OCI-LY1 (cell line): ENCODE results near the gene LEF1.

Source experiments
- H2AFZ ChIP-seq: fragments of 200-600 bp; sonication (generic), shearing (Covaris generic); 2 replicates; pipeline ENCODE4 v1.6.0; 2014; ENCODE audit warnings: antibody characterized with exemption, mild to moderate bottlenecking, low read length
- H3F3A ChIP-seq: fragments of 200-600 bp; sonication (generic), shearing (Covaris generic); 2 replicates; pipeline ENCODE4 v1.6.0; 2014; ENCODE audit warnings: mild to moderate bottlenecking, antibody characterized with exemption, low read length, moderate library complexity; ENCODE audit not compliant: insufficient read depth
- H3K27ac ChIP-seq: fragments of 200-600 bp; sonication (generic); 2 replicates; pipeline ENCODE4 v1.5.1; 2014; ENCODE audit warnings: low read length, mixed run types, mild to moderate bottlenecking, low read depth; ENCODE audit not compliant: poor library complexity, severe bottlenecking
- H3K27me3 ChIP-seq: fragments of 200-600 bp; sonication (generic); 2 replicates; pipeline ENCODE4 v1.6.0; 2014; ENCODE audit warnings: antibody characterized with exemption, mild to moderate bottlenecking, low read length, moderate library complexity; ENCODE audit not compliant: insufficient read depth
- H3K36me3 ChIP-seq: fragments of 200-600 bp; sonication (generic); 2 replicates; pipeline ENCODE4 v1.6.1; 2014; ENCODE audit warnings: mild to moderate bottlenecking, antibody characterized with exemption, low read length, moderate library complexity, mixed read lengths; ENCODE audit not compliant: insufficient read depth
- H3K4me1 ChIP-seq: fragments of 200-600 bp; sonication (generic); 2 replicates; pipeline ENCODE4 v1.5.1; 2014; ENCODE audit warnings: mild to moderate bottlenecking, low read length, moderate library complexity; ENCODE audit not compliant: insufficient read depth, severe bottlenecking
- H3K4me2 ChIP-seq: fragments of 200-600 bp; sonication (generic), shearing (Covaris generic); 2 replicates; pipeline ENCODE4 v1.6.1; 2014; ENCODE audit warnings: low read length
- H3K4me3 ChIP-seq: fragments of 200-600 bp; sonication (generic); 2 replicates; pipeline ENCODE4 v1.5.1; 2014; ENCODE audit warnings: low read length, low read depth, mild to moderate bottlenecking, mixed read lengths; ENCODE audit not compliant: poor library complexity, severe bottlenecking
- H3K79me2 ChIP-seq: fragments of 200-600 bp; shearing (Covaris generic); 2 replicates; pipeline ENCODE4 v1.6.1; 2016; ENCODE audit warnings: mixed run types, low read length, mixed read lengths; ENCODE audit not compliant: insufficient read depth
- H3K9ac ChIP-seq: fragments of 200-600 bp; sonication (generic), shearing (Covaris generic); 2 replicates; pipeline ENCODE4 v1.6.1; 2014; ENCODE audit warnings: mild to moderate bottlenecking, low read length, mixed read lengths
- H3K9me2 ChIP-seq: fragments of 200-600 bp; sonication (generic), shearing (Covaris generic); 2 replicates; pipeline ENCODE4 v1.6.1; 2014; ENCODE audit warnings: low read depth, mild to moderate bottlenecking, low read length, mixed read lengths
- H3K9me3 ChIP-seq: fragments of 200-600 bp; shearing (Covaris generic); 2 replicates; pipeline ENCODE4 v1.6.1; 2014; ENCODE audit warnings: low read length, mixed read lengths
- H4K20me1 ChIP-seq: fragments of 200-600 bp; sonication (generic), shearing (Covaris generic); 2 replicates; pipeline ENCODE4 v1.6.0; 2016; ENCODE audit warnings: mild to moderate bottlenecking, low read length; ENCODE audit not compliant: insufficient read depth
- EZH2 ChIP-seq: fragments of 200-600 bp; sonication (generic), shearing (Covaris generic); IDR thresholded peaks from 2 replicates; pipeline ENCODE4 v1.8.0; 2017; ENCODE audit warnings: borderline replicate concordance, mixed run types, mild to moderate bottlenecking, antibody characterized with exemption, low read length, moderate library complexity, mixed read lengths
- TF ChIP-seq, protein P1 (sequence below): fragments of 200-600 bp; sonication (generic), shearing (Covaris generic); IDR thresholded peaks from 2 replicates; pipeline ENCODE4 v1.5.1; 2017; ENCODE audit warnings: mild to moderate bottlenecking, antibody characterized with exemption, low read length, moderate library complexity, mixed read lengths

Gene LEF1

DNA sequence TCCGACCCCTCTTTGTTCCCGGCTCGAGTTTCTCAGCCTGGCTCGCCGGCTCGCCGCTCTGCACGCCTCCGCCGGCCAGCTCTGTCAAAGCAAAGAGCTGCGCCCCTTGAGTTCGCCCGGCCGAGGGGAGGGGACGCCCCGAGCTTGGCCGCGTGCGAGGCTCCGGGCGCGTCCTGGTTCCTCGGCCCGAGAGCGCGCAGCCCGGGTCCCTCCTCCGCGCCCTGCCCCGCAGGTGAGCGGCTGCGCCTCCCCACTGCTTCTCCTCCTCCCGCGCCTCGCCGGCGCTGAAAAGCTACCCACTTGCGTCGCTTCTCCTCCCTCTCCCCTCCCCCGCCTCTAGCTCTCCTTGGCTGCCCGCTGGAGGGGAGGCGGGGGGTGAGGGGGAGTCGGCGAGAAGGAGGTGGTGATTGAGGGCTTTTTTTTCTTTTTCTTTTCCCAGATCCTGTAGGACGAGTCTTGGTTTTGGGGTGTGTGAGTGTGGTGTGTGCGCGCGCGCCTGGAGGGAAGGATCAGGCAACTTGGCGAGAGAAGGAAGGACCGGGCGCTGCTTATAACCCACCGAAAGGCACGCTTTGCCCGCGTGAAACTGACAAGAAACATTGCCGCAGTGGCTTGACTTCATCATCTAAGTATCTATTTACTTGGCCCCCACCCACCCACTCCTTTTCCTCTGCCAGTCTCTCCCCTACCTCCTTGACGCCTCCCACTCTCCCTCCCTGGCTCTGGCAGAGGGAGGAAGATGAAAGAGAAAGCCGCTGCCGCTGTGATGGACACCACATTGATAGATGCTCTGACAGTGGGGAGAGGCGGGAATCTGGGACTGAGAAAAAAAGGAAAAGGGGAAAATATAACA is at the start of gene LEF1:
TSS of gene LEF1 (minus strand) at position 262 of the 853 bp plus-strand sequence. CDS start 1,165 bp downstream, outside the sequence.
- H3K27me3 ChIP-seq = no peaks in the 10 kb centered on the region

DNA sequence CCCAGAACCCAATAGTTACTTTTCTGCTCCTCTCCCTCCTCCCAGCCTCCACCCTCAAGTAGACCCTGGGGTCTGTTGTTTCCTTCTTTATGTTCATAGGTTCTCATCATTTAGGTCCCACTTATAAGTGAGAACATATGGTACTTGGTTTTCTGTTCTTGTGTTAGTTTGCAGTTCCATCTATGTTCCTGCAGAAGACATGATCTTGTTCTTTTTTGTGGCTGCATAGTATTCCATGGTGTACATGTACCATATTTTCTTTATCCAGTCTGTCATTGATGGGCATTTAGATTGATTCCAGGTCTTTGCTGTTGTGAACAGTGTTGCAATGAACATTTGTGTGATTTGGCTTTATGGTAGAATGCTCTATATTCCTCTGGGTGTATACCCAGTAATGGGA is 47.8 kb upstream of the LEF1 start:
- Histone ChIP-seq H3K9ac (no peak overlapping the region), H3K9me2 (no peaks in the 10 kb centered on the region), H3K9me3 (no peaks in the 10 kb centered on the region), H3K4me2 (no peak overlapping the region), H3F3A (no peaks in the 10 kb centered on the region), H3K4me3 (no peak overlapping the region), H3K27me3 (no peaks in the 10 kb centered on the region; the same call in 1 of the 2 replicates), H3K27ac (no peak overlapping the region), H3K79me2 (no peaks in the 10 kb centered on the region), H3K4me1 (no peaks in the 10 kb centered on the region), H3K36me3 (no peaks in the 10 kb centered on the region), H4K20me1 (no peaks in the 10 kb centered on the region), H2AFZ (no peak overlapping the region)
- no peak for TF ChIP-seq EZH2
- TF ChIP-seq, protein P1, sequence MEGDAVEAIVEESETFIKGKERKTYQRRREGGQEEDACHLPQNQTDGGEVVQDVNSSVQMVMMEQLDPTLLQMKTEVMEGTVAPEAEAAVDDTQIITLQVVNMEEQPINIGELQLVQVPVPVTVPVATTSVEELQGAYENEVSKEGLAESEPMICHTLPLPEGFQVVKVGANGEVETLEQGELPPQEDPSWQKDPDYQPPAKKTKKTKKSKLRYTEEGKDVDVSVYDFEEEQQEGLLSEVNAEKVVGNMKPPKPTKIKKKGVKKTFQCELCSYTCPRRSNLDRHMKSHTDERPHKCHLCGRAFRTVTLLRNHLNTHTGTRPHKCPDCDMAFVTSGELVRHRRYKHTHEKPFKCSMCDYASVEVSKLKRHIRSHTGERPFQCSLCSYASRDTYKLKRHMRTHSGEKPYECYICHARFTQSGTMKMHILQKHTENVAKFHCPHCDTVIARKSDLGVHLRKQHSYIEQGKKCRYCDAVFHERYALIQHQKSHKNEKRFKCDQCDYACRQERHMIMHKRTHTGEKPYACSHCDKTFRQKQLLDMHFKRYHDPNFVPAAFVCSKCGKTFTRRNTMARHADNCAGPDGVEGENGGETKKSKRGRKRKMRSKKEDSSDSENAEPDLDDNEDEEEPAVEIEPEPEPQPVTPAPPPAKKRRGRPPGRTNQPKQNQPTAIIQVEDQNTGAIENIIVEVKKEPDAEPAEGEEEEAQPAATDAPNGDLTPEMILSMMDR = no peak

More for the DNA sequence above, at the start of gene LEF1:
- H3K9ac ChIP-seq = peak within 1 kb of the TSS; percentile 100
- H3K9me3 ChIP-seq = no peaks in the 10 kb centered on the region
- TF ChIP-seq, protein P1 = no peak
- no peak for TF ChIP-seq EZH2
- H3K79me2 ChIP-seq = peaks cover 36% of the 10 kb centered on the region
- peak within 1 kb of the TSS; percentile 94 for H3K27ac ChIP-seq
- H3K4me1 ChIP-seq = peaks cover 32% of the 10 kb centered on the region
- no peaks in the 10 kb centered on the region for H3F3A ChIP-seq
- H3K9me2 ChIP-seq = no peaks in the 10 kb centered on the region
- no peak within 1 kb of the TSS for H2AFZ ChIP-seq
- peak within 1 kb of the TSS; percentile 99 for H3K4me3 ChIP-seq
- peaks cover 34% of the 10 kb centered on the region; the same call in 1 of the 2 replicates for H3K36me3 ChIP-seq
- H3K4me2 ChIP-seq = peak within 1 kb of the TSS; percentile 79
- H4K20me1 ChIP-seq = no peaks in the 10 kb centered on the region

DNA sequence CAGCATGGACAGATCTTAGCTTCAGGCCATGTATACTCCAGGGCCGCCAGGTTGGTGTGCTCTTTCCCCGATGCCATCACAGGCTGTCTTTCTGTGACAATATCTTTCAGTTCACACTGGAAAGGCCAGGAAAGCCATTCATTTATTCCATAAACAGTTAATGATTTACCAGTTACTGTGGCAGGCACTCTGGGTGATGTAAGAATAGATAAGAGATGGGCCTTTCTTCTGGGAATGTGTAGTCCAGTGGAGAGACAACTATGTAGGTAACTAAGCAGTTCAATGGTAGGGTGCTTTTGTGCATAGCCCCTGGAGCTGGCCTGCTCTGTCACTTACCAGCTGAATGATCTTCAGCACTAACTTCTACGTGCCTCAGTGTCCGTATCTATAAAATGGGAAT is 46.3 kb upstream of the LEF1 start:
- H2AFZ ChIP-seq = no peak overlapping the region
- H3K9ac ChIP-seq = no peak overlapping the region
- no peak overlapping the region for H3K4me2 ChIP-seq
- no peak overlapping the region for H3K27ac ChIP-seq
- no peaks in the 10 kb centered on the region for H3K9me2 ChIP-seq
- no peaks in the 10 kb centered on the region for H3K4me1 ChIP-seq
- no peaks in the 10 kb centered on the region for H4K20me1 ChIP-seq
- H3K36me3 ChIP-seq = no peaks in the 10 kb centered on the region
- no peak for TF ChIP-seq EZH2
- TF ChIP-seq, protein P1 = no peak
- H3K4me3 ChIP-seq = no peak overlapping the region
- H3K79me2 ChIP-seq = no peaks in the 10 kb centered on the region
- no peaks in the 10 kb centered on the region; the same call in 1 of the 2 replicates for H3K27me3 ChIP-seq
- no peaks in the 10 kb centered on the region for H3F3A ChIP-seq
- H3K9me3 ChIP-seq = no peaks in the 10 kb centered on the region
